ENCODE measurements around the gene STARD13.

STARD13 gene, protein sequence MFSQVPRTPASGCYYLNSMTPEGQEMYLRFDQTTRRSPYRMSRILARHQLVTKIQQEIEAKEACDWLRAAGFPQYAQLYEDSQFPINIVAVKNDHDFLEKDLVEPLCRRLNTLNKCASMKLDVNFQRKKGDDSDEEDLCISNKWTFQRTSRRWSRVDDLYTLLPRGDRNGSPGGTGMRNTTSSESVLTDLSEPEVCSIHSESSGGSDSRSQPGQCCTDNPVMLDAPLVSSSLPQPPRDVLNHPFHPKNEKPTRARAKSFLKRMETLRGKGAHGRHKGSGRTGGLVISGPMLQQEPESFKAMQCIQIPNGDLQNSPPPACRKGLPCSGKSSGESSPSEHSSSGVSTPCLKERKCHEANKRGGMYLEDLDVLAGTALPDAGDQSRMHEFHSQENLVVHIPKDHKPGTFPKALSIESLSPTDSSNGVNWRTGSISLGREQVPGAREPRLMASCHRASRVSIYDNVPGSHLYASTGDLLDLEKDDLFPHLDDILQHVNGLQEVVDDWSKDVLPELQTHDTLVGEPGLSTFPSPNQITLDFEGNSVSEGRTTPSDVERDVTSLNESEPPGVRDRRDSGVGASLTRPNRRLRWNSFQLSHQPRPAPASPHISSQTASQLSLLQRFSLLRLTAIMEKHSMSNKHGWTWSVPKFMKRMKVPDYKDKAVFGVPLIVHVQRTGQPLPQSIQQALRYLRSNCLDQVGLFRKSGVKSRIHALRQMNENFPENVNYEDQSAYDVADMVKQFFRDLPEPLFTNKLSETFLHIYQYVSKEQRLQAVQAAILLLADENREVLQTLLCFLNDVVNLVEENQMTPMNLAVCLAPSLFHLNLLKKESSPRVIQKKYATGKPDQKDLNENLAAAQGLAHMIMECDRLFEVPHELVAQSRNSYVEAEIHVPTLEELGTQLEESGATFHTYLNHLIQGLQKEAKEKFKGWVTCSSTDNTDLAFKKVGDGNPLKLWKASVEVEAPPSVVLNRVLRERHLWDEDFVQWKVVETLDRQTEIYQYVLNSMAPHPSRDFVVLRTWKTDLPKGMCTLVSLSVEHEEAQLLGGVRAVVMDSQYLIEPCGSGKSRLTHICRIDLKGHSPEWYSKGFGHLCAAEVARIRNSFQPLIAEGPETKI

DNA sequence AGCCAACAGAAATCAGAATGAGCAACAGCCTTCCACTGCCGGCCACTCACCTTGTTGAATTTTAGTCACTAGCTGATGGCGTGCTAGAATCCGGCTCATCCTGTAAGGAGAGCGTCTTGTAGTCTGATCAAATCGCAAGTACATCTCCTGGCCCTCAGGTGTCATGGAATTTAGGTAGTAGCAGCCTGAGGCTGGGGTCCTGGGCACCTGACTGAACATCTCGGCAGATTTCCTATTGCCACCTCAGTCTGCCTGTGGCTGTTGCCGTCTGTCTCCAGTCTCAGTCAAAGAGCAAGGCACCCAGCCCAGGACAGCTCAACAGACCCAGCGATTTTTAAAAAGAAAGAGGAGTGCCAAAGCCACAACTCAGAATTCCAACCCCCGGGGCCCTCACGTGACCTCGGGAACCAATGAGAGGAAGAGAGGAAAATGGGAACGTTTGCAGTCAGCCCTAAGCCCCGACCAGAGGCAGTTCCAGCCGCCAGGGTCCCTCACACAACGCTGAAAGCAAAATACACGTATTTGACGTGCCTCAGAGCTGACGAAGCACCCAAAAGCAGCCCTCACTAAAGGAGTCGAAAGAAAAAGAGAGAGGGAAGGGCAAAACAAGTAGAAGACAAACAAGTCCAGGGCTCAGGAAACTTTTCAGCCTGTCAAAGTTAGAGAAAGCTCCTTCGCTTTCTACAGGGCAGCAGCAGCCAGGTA is at the start of gene STARD13:
STARD13 (minus strand) TSS at position 336 of the 705 bp plus-strand sequence; CDS start at position 219, 117 bp downstream.
- peak within 1 kb of the TSS; percentile 69 for H3K4me3 ChIP-seq
- H3K27ac ChIP-seq, result peak within 1 kb of the TSS; percentile 88 to 91
- TF ChIP-seq, protein P1, sequence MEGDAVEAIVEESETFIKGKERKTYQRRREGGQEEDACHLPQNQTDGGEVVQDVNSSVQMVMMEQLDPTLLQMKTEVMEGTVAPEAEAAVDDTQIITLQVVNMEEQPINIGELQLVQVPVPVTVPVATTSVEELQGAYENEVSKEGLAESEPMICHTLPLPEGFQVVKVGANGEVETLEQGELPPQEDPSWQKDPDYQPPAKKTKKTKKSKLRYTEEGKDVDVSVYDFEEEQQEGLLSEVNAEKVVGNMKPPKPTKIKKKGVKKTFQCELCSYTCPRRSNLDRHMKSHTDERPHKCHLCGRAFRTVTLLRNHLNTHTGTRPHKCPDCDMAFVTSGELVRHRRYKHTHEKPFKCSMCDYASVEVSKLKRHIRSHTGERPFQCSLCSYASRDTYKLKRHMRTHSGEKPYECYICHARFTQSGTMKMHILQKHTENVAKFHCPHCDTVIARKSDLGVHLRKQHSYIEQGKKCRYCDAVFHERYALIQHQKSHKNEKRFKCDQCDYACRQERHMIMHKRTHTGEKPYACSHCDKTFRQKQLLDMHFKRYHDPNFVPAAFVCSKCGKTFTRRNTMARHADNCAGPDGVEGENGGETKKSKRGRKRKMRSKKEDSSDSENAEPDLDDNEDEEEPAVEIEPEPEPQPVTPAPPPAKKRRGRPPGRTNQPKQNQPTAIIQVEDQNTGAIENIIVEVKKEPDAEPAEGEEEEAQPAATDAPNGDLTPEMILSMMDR (IDR thresholded peaks at IDR 0.05), result no peak
- DNase-seq (ENCODE audit: low spot score), result peak; percentile 98

DNA sequence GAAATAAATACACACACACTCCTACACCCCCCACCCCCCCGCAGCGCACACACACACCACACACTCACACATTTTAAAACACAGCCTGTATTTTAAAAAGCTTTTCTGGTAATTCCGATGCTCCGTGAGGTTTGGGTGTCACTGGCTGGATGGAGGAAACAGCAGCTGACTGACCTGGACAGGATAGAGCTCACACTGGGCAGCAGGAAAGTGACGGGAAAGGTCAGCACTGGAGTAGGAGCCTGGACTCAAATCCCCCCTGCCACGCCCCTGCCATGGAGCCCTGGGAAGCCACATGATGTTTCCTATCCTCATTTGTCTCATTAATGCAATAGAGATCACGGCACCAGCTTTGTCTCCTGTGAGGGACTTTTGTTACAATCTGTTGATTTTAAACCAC is 49.3 kb upstream of the STARD13 start:
- H3K27ac ChIP-seq, result no peak overlapping the region
- H3K4me3 ChIP-seq, result no peak overlapping the region
- TF ChIP-seq, protein P1 (IDR thresholded peaks at IDR 0.05), result no peak
- DNase-seq (ENCODE audit: low spot score), result no peak

DNA sequence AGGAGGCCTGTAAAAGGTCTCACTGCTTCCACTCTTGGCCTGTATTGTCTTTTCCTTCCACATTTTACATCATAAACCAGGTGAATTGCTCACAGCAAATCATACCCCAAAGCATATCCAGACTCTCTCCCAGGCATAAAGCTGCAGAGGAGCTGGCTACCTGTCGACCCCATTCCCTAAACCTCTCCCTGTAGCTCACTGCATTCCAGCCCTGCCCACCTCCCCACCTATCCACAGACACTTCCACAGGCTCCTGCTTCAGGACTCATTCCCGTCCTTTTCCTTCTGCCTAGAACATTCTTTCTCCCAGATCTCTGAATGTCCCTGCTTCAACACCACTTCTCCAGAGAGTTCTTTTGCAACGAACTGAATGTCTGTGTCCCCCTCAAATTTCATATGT is 46.4 kb upstream of the STARD13 start:
- Histone ChIP-seq H3K27ac (no peak overlapping the region), H3K4me3 (no peak overlapping the region)
- DNase-seq (ENCODE audit: low spot score), result no peak
- TF ChIP-seq, protein P1 (IDR thresholded peaks at IDR 0.05), result no peak

DNA sequence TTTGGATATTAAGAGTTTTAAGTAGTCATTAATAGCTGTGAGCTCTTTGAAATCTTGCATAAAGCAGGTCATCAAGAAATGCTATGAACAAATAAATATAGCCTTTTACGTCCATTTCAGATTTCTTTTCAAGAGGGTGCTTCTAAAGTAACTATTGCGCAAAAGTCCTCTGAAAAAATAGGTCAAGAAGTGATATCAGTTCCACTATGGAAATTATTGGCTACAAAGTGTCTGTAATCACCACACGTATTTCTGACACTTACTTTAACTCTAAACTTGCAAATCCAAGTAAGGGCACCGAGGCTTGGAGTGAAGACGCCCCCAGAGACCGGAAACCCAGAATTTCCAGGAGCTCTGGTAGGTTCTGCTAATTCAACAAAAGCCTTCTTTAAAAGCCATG is 44.9 kb upstream of the STARD13 start:
- DNase-seq (ENCODE audit: low spot score), result no peak
- no peak overlapping the region for H3K4me3 ChIP-seq
- H3K27ac ChIP-seq, result no peak overlapping the region
- TF ChIP-seq, protein P1 (IDR thresholded peaks at IDR 0.05), result no peak

DNA sequence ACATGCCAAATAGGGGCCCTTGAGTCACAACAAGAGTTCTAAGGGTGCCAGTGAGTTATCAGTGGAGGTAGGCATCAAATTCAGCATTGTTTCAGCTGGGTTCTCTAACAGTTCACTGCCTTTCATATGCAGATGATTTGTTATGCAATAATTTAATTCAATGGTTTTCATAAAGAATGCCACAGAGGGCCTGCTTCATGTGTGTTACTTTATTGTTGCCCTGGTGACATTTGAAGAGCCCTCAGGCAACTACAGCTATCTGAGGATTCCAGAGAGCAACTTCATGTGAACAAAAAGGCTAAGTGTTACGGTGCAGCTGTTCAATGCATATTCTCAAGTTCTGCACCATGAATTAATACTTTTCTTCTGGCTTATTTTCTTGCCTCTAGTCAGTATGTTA is 43.1 kb upstream of the STARD13 start:
- no peak overlapping the region for H3K4me3 ChIP-seq
- no peak for DNase-seq (ENCODE audit: low spot score)
- TF ChIP-seq, protein P1 (IDR thresholded peaks at IDR 0.05), result no peak
- H3K27ac ChIP-seq, result no peak overlapping the region

DNA sequence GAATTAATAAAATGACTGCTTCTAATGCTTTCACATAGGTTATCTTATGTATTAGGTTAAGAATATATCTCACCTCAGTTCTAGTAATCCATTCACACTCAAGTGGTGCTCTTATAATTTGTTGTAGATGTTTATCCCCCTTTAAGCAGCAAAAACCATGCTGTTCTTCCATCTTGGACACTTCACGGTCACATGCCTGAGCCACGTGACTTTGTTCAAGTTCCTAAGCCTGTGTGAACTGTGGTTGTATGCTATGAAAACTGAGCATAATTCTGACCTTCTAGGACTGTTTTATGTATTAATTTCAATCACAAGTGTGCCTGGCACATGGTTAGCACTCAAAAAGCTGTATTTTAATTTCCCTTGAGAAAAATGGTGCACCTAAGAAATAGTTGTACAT is 41.2 kb upstream of the STARD13 start:
- Histone ChIP-seq H3K27ac (no peak overlapping the region), H3K4me3 (no peak overlapping the region)
- DNase-seq (ENCODE audit: low spot score), result no peak
- TF ChIP-seq, protein P1 (IDR thresholded peaks at IDR 0.05), result no peak
